HG03354 (cell line): Measurements from ENCODE around the gene DBET.
"Not testable (repeated sequence)": the region's sequence is repeated elsewhere in the genome, so short reads cannot be mapped to it uniquely, and the experiment has no call there.

ENCODE experiments used
- ATAC-seq: cut with Tn5 transposase; IDR thresholded peaks from one replicate; pipeline ENCODE4 v1.9.1; 2021; ENCODE audit warnings: mild to moderate bottlenecking; ENCODE audit not compliant: unreplicated experiment, poor library complexity, severe bottlenecking

DBET gene

DNA sequence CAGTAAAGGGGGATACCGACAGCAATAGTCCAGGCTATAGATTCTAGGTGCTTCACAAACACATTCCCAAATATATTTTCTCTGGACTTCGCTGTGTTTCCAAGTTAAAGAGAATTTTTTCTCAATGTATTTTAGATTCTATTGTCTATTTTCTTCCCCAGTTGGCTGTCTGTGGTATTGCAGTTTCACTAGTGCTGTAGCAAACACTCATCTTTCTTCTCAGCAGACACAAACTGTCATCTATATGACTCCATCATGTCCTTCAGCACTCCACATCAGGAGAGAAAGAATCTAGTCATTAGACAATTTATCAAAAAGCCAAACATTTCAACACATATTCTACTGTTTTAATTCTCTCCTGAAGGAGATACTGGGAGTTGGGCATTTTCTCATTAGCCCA lies at the start of gene DBET:
Gene DBET, plus strand, starts transcription at position 161 of the 400 bp plus-strand sequence.
- not testable (repeated sequence) for ATAC-seq

DNA sequence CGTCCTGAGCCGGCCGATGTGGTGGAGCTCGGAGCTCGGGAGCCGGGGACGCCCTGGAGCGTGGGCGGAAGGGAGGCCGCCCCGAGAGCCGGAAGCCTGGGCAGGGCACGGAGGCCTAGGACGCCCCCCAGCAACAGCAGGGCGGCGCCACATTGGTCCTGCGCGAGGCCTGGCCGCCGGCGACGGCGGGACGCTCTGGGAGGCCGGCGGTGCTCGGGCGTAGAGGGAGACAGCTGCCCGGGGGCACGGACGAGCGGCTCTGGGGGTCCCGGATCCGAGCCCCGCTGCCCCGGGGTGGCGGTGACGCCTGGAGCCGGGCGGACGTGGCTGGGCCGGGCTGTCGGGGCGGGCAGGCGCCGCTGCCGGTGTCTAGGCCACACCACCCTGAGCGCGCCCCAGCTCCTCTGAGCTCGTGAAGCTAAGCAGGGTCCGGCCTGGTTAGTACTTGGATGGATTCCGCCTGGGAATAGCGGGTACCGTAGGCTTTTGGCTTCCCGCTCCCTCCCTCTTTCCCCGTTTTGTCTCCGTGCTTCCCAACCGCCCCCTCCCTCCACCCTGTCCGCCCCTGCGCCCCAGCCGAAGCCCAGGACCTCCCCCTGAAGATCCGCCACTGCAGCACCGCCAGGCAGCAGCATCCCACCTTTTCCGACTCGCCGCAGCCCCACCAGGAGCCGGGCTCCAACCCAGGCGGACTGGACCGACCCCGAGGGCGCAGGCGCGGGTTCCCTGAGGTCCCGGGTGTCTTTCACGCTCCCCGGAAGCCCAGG lies 49.3 kb upstream of the DBET start:
- ATAC-seq, result peak; percentile 73

- ATAC-seq, result no peak
Measured at GRCh38 chr4:190015538-190016368, 48.5 kb upstream of the DBET start.

DNA sequence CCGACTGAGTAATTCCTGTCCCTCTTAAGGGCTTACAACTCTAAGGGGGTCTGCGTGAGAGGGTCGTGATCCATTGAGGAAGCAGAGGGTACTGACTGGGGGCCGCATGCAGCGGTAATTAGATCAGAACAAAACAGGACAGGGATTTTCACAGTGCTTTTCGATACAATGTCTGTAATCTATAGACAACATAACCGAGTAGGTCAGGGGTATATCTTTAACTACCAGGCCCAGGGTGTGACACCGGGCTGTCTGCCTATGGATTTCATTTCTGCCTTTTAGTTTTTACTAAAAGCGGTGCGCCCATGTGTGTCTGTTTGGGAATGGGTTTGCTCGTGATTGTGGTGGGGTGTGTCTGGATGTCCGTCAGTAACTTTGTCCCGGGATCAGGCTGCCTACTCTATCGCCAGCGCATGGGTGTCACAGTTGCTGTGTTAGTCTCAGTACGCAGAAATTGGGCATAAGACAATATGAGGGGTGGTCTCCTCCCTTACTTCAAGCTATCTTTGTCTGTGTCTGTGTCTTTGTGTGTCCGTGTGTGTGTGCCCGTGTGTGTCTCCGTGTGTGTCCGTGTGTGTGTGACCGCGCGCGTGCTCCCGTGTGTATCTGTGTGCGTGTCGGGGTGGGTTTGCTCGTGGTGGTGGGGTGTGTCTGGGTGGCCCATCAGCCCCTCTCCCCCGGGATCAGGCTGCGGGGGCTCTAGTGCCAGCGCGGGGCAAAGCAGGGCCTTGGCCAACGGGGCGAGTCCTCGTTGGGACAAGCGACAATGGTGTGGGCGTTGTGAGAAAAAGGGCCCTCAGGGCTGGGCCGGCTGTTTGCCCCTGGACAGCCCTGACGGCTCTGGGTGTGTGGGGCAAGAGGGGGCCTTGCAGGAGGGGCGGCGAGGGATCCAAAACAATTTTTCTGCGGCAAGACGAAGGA lies 47.7 kb upstream of the DBET start:
- ATAC-seq, result no peak

GRCh38 chr4:190017357-190018200 lies 46.7 kb upstream of the DBET start:
- ATAC-seq, result no peak

DNA sequence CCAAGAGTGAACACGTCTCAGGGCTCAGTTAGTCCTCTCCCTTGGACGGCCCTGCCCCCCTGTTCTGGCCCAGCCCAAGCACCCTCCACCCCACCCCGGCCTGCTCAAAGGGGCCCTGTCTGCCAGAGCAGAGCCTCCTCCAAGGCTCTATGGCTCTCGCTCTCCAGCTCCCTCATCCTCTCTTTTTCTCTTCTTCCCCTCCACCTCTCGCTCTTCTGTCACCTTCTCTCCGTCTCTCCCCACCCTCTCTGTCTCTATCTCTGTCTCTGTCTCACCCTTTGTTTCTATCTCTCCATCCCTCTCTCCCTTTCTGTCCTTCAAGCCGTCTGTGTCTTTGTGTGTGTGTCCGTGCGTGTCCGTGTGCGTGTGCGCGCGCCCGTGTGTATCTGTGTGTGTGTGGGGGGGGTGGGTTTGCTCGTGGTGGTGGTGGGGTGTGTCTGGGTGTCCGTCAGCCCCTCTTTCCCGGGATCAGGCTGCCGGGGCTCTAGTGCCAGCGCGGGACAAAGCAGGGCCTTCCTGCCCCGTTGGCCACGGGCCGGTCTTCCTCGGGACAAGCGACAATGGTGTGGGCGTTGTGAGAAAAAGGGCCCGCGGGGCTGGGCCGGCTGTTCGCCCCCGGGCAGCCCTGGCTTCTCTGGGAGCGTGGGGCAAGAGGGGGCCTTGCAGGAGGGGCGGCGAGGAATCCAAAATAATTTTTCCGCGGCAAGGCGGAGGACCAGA lies 45.9 kb upstream of the DBET start:
- ATAC-seq, result no peak

DNA sequence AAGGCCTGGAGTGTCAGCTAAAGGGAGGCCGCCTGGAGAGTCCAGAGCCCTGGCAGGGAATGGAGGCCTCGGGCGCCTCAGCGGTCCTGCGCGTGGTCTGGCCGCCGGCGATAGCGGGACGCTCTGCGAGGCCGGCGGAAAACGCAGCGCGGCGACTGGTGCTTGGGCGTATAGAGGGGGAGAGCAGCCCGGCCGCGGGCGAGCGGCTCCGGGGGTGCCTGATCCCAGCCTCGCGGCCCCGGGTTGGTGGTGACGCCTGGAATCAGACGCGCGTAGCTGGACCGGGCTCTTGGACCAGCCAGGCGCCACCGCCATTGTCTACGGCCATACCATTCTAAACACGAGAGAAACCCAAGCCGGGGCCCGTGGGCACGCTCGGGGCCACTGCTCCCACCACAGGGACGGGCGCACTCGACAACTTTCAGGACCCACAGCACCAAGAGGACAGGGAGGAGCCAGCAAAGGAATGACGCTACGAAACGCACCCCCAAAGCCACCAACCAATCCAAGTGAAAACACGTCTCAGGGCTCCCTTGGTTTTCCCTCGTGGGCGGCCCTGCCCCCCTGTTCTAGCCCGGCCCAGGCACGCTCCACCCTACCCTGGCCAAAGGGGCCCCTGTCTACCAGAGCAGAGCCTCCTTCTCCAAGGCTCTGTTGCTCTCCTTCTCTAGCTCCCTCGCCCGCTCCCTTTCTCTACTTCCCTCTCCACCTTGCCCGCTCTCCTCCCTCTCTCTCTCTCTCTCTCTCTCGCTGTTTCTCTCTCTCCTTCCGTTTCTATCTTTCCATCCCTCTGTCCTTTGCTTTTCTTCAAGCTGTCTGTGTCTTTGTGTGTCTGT lies 45.1 kb upstream of the DBET start:
- ATAC-seq, result no peak

DNA sequence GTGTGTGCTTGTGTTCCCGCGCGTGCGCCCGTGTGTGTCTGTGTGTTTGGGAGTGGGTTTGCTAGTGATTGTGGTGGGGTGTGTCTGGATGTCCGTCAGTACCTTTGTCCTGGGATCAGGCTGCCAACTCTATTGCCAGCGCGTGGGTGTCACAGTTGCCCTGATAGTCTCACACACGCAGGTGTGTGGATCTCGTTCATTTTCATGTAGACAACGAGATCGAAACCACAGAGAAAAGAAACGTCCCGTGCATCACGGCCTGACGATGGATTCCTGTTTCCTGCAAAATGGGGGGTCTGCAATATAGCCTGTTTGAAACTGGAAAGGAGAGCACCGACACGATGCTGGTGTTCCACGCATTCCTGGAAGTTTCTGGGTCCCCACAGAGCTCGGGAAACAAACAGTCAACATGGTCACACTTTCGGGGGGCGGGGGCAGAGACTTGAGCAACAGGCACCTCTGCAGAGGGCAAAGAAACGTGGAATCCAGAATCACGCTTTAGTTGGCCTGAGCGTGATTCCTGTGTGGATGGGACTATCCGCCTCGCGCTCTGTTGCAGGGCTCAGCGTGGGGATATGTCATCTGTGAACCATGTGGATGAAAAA lies 44.3 kb upstream of the DBET start:
- ATAC-seq, result not testable (repeated sequence)

DNA sequence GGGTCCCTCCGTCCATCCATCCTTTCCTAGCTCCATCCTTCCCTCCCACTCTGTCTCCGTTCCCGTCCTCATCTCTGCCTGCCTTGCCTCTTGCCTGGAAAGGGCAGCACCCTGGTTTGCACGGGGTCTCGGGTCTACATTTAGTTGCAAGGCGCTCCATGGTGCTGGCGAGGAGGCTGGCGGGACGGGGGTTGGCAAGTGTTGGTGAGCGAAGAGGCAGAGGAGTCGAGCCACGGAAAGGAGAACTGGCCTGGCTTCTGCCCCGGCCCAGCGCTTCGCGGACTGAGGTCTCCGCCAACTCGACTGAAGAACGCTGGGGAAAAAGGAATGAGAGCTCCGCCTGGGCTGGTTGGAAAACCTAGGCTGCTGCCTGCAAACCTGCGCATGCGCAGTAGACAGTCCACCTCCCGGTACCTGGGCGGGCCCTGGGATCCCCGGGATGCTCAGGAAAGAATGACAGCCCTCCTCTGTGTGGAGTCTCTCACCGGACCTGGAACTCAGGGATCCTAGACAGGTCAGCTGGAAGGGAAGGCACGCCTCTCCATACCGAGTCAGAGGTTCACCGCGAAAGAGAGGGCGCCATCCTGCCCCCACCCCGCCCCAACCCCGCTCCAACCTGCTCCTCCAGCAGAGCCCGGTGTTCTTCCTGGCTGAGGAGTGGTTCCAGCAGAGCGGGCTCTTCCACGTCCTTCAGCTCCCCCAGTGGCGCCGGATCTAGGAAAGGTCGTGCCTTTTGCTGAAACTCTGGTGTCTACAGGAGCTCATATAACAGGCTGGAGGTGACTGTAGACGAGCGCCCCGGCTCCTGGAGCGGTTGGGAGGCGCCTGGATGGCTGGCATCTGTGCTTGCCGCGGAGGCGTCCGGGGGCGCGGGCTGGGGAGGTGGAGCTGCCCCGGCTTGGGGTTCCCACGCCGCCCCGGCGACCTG lies 43.2 kb upstream of the DBET start:
- ATAC-seq, result no peak

- not testable (repeated sequence) for ATAC-seq
Measured at GRCh38 chr4:190021973-190022372, 42.3 kb upstream of the DBET start.

GRCh38 chr4:190022614-190023281 lies 41.6 kb upstream of the DBET start:
- peak; percentile 49 for ATAC-seq

DNA sequence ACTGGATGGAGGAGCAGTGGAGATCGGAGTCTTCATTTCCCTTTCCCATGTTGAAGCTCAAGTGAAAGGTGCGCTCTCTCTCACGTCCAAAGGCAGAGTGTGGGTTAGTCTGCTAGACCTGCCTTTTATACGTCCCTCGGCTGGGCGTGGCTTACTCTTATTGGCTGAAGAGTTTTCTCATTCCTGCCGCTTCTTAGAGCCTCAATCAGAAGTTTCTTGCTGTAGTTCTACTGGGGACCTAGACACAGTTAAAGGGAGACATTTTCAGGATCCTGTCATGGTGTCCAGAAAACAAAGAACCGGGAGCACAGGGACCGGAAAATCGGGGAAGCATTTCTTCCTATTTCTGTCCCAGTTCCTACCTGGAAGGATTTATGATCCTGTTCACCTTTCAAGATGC lies 37.1 kb upstream of the DBET start, which contains the start of gene FRG2:
Gene FRG2, minus strand, starts transcription at position 101 of the 400 bp plus-strand sequence. Its CDS starts 52 bp downstream, at position 49.
- not testable (repeated sequence) for ATAC-seq

GRCh38 chr4:190031264-190031663 lies 33.0 kb upstream of the DBET start:
- not testable (repeated sequence) for ATAC-seq

DNA sequence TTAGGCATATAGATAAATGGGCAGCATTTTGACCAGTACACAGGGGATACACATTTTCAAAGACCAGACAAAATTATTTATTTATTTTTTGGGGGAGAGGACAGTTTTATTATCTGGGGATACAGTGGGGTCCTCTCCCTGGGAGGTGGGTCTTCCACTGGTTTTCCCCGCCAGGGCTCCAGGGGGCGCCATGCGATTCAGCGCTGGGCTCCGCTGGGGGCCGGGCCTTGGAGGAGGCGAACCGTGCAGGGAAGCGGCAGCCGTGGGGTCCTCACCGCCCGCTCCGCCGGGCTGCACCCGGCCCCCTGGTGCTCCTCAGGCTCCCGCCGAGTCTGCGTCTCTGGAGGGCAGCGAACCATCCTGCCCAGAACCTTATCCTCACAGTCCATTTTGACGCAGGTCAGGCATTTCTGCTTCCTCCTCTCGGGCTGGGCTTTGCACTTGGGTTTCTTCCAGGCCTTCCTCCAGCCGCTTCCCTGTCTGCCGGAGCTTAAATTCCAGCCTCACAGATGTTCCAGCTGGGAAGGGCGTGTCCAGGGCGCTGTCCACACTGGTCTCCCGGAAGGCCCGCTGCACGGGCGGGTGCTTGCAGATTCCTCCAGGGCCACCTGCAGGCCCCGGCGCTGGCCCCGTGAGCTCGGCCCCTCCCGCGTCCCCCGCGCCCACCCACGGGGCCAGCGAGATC lies 26.5 kb upstream of the DBET start:
- ATAC-seq, result not testable (repeated sequence)

- ATAC-seq, result not testable (repeated sequence)
Measured at GRCh38 chr4:190040873-190041272, 23.4 kb upstream of the DBET start.
